ENCODE results near the gene MAPKBP1. TPM values are rescaled to one million over a fixed set of nuclear protein-coding genes. Genes with fewer than 3 reads are reported as not detected.

MAPKBP1 gene
- total RNA-seq, 1 donor: 22.8 TPM

GRCh38 chr15:41842229-41842628 is 67.9 kb downstream of the MAPKBP1 start:
- Histone ChIP-seq H3K9me3 (ENCODE audit: low read depth, low read length) (no peaks in the 10 kb centered on the region), H3K79me2 (ENCODE audit: insufficient read depth, low read length) (no peaks in the 10 kb centered on the region), H3K27ac (ENCODE audit: low read depth, low read length) (no peak overlapping the region), H3K36me3 (ENCODE audit: insufficient read depth, low read length) (no peaks in the 10 kb centered on the region), H3K4me1 (ENCODE audit: insufficient read depth, low read length) (no peaks in the 10 kb centered on the region), H3K4me3 (ENCODE audit: insufficient read depth, low read length) (no peak overlapping the region), H3K27me3 (ENCODE audit: insufficient read depth, low read length) (no peaks in the 10 kb centered on the region), H4K20me1 (ENCODE audit: insufficient read depth, low read length) (no peaks in the 10 kb centered on the region), H3K4me2 (ENCODE audit: insufficient read depth, low read length) (no peak overlapping the region), H2AFZ (ENCODE audit: low read length) (no peak overlapping the region)
- no peak for DNase-seq (ENCODE audit: insufficient read length, low spot score, missing footprints)
- TF ChIP-seq CTCF (IDR thresholded peaks at IDR 0.05; ENCODE audit: extremely low read depth, low read depth, low read length): no peak

GRCh38 chr15:41843571-41843970 is 69.3 kb downstream of the MAPKBP1 start:
- no peak for DNase-seq (ENCODE audit: insufficient read length, low spot score, missing footprints)
- no peaks in the 10 kb centered on the region for H3K79me2 ChIP-seq (ENCODE audit: insufficient read depth, low read length)
- H3K27ac ChIP-seq (ENCODE audit: low read depth, low read length): no peak overlapping the region
- H2AFZ ChIP-seq (ENCODE audit: low read length): no peak overlapping the region
- no peaks in the 10 kb centered on the region for H3K27me3 ChIP-seq (ENCODE audit: insufficient read depth, low read length)
- H3K9me3 ChIP-seq (ENCODE audit: low read depth, low read length): no peaks in the 10 kb centered on the region
- H4K20me1 ChIP-seq (ENCODE audit: insufficient read depth, low read length): no peaks in the 10 kb centered on the region
- H3K36me3 ChIP-seq (ENCODE audit: insufficient read depth, low read length): peaks cover 8% of the 10 kb centered on the region
- H3K4me2 ChIP-seq (ENCODE audit: insufficient read depth, low read length): no peak overlapping the region
- H3K4me1 ChIP-seq (ENCODE audit: insufficient read depth, low read length): no peaks in the 10 kb centered on the region
- TF ChIP-seq CTCF (IDR thresholded peaks at IDR 0.05; ENCODE audit: extremely low read depth, low read depth, low read length): no peak
- no peak overlapping the region for H3K4me3 ChIP-seq (ENCODE audit: insufficient read depth, low read length)

- Histone ChIP-seq H3K27ac (ENCODE audit: low read depth, low read length) (no peak overlapping the region), H3K4me2 (ENCODE audit: insufficient read depth, low read length) (no peak overlapping the region), H3K27me3 (ENCODE audit: insufficient read depth, low read length) (no peaks in the 10 kb centered on the region), H3K36me3 (ENCODE audit: insufficient read depth, low read length) (peaks cover 8% of the 10 kb centered on the region), H2AFZ (ENCODE audit: low read length) (no peak overlapping the region), H4K20me1 (ENCODE audit: insufficient read depth, low read length) (peaks cover 4% of the 10 kb centered on the region), H3K4me3 (ENCODE audit: insufficient read depth, low read length) (no peak overlapping the region), H3K4me1 (ENCODE audit: insufficient read depth, low read length) (no peaks in the 10 kb centered on the region), H3K9me3 (ENCODE audit: low read depth, low read length) (no peaks in the 10 kb centered on the region), H3K79me2 (ENCODE audit: insufficient read depth, low read length) (no peaks in the 10 kb centered on the region)
- no peak for TF ChIP-seq CTCF (IDR thresholded peaks at IDR 0.05; ENCODE audit: extremely low read depth, low read depth, low read length)
- DNase-seq (ENCODE audit: insufficient read length, low spot score, missing footprints): no peak
Measured at GRCh38 chr15:41844814-41845213, 70.5 kb downstream of the MAPKBP1 start.

GRCh38 chr15:41847206-41847605 is 72.9 kb downstream of the MAPKBP1 start:
- TF ChIP-seq CTCF (IDR thresholded peaks at IDR 0.05; ENCODE audit: extremely low read depth, low read depth, low read length): no peak

More at GRCh38 chr15:41847206-41847605, 72.9 kb downstream of the MAPKBP1 start:
- Histone ChIP-seq H3K27me3 (ENCODE audit: insufficient read depth, low read length) (peaks cover 16% of the 10 kb centered on the region), H3K4me2 (ENCODE audit: insufficient read depth, low read length) (no peak overlapping the region), H3K36me3 (ENCODE audit: insufficient read depth, low read length) (peaks cover 8% of the 10 kb centered on the region), H3K9me3 (ENCODE audit: low read depth, low read length) (no peaks in the 10 kb centered on the region), H3K27ac (ENCODE audit: low read depth, low read length) (no peak overlapping the region), H3K4me1 (ENCODE audit: insufficient read depth, low read length) (no peaks in the 10 kb centered on the region), H4K20me1 (ENCODE audit: insufficient read depth, low read length) (peaks cover 4% of the 10 kb centered on the region), H3K79me2 (ENCODE audit: insufficient read depth, low read length) (no peaks in the 10 kb centered on the region), H2AFZ (ENCODE audit: low read length) (no peak overlapping the region), H3K4me3 (ENCODE audit: insufficient read depth, low read length) (no peak overlapping the region)
- DNase-seq (ENCODE audit: insufficient read length, low spot score, missing footprints): no peak

Data from osteoblast (primary cell).